ENCODE data around the gene FBXO46.

DNA sequence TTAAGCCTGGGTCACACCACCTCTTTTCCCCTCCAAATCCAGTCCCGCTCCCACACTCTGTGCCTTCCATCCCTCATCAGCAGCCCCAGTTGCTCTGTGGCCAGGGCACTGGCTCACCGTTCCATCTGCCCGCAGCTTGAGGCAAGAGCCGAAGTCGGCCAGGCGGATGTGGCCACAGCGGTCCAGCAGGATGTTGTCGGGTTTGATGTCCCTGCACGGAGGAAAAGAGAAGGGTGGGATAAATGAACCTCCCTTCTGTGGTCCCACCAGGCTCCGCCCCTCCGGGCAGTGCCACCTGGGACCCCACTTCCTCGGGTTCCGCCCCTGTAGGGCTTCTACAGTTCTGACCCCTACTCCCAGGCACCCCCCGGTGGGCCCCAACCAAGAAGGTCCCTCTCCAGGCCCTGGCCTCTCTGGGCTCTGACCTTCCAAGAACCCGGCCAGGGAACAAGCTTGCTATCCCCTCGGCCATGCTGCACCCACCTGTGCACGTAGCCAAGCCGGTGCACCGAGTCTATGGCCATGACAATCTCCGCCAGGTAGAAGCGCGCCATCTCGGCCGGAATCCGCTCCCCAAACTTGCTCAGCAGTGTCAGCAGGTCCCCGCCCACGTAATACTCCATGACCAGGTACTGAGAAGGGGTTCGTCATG is 47.4 kb upstream of the FBXO46 start:
- TF ChIP-seq JUN (IDR thresholded peaks at IDR 0.05): no peak
- no peak for TF ChIP-seq PHF8 (IDR thresholded peaks at IDR 0.05; ENCODE audit: borderline replicate concordance, low read depth)
- no peak for TF ChIP-seq CHD4 (IDR thresholded peaks at IDR 0.05; ENCODE audit: borderline replicate concordance)
- TF ChIP-seq, protein P1, sequence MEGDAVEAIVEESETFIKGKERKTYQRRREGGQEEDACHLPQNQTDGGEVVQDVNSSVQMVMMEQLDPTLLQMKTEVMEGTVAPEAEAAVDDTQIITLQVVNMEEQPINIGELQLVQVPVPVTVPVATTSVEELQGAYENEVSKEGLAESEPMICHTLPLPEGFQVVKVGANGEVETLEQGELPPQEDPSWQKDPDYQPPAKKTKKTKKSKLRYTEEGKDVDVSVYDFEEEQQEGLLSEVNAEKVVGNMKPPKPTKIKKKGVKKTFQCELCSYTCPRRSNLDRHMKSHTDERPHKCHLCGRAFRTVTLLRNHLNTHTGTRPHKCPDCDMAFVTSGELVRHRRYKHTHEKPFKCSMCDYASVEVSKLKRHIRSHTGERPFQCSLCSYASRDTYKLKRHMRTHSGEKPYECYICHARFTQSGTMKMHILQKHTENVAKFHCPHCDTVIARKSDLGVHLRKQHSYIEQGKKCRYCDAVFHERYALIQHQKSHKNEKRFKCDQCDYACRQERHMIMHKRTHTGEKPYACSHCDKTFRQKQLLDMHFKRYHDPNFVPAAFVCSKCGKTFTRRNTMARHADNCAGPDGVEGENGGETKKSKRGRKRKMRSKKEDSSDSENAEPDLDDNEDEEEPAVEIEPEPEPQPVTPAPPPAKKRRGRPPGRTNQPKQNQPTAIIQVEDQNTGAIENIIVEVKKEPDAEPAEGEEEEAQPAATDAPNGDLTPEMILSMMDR (IDR thresholded peaks at IDR 0.05): no peak
- TF ChIP-seq EP300 (IDR thresholded peaks at IDR 0.05): no peak
- no peak for TF ChIP-seq NR3C1 (IDR thresholded peaks at IDR 0.05)
- TF ChIP-seq, protein P2, sequence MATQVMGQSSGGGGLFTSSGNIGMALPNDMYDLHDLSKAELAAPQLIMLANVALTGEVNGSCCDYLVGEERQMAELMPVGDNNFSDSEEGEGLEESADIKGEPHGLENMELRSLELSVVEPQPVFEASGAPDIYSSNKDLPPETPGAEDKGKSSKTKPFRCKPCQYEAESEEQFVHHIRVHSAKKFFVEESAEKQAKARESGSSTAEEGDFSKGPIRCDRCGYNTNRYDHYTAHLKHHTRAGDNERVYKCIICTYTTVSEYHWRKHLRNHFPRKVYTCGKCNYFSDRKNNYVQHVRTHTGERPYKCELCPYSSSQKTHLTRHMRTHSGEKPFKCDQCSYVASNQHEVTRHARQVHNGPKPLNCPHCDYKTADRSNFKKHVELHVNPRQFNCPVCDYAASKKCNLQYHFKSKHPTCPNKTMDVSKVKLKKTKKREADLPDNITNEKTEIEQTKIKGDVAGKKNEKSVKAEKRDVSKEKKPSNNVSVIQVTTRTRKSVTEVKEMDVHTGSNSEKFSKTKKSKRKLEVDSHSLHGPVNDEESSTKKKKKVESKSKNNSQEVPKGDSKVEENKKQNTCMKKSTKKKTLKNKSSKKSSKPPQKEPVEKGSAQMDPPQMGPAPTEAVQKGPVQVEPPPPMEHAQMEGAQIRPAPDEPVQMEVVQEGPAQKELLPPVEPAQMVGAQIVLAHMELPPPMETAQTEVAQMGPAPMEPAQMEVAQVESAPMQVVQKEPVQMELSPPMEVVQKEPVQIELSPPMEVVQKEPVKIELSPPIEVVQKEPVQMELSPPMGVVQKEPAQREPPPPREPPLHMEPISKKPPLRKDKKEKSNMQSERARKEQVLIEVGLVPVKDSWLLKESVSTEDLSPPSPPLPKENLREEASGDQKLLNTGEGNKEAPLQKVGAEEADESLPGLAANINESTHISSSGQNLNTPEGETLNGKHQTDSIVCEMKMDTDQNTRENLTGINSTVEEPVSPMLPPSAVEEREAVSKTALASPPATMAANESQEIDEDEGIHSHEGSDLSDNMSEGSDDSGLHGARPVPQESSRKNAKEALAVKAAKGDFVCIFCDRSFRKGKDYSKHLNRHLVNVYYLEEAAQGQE (IDR thresholded peaks at IDR 0.05): no peak
- no peak for TF ChIP-seq POLR2A (IDR thresholded peaks at IDR 0.05; ENCODE audit: low read length)
- TF ChIP-seq, protein P3, sequence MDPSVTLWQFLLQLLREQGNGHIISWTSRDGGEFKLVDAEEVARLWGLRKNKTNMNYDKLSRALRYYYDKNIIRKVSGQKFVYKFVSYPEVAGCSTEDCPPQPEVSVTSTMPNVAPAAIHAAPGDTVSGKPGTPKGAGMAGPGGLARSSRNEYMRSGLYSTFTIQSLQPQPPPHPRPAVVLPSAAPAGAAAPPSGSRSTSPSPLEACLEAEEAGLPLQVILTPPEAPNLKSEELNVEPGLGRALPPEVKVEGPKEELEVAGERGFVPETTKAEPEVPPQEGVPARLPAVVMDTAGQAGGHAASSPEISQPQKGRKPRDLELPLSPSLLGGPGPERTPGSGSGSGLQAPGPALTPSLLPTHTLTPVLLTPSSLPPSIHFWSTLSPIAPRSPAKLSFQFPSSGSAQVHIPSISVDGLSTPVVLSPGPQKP (IDR thresholded peaks at IDR 0.05; ENCODE audit: low read depth, low read length): no peak
- TF ChIP-seq SREBF2 (IDR thresholded peaks at IDR 0.05): no peak
